HT-29 (cell line): ENCODE measurements around the gene PAPPA. TPM values are rescaled to one million over a fixed set of nuclear protein-coding genes. Genes with fewer than 3 reads are reported as not detected.

Source experiments
- DNase-seq: peaks from one replicate; pipeline ENCODE4 v3.0.0-alpha.2; 2015; ENCODE audit warnings: low spot score
- total RNA-seq: library from RNA; depleted of rRNA; stranded (reverse); fragments of >200 nt; shearing (Covaris generic); gene quantifications from 2 replicates; pipeline ENCODE4 v1.2.3, GENCODE V29; 2014

The PAPPA gene
- total RNA-seq, 1 experiment from 2014 or later: not detected

DNA sequence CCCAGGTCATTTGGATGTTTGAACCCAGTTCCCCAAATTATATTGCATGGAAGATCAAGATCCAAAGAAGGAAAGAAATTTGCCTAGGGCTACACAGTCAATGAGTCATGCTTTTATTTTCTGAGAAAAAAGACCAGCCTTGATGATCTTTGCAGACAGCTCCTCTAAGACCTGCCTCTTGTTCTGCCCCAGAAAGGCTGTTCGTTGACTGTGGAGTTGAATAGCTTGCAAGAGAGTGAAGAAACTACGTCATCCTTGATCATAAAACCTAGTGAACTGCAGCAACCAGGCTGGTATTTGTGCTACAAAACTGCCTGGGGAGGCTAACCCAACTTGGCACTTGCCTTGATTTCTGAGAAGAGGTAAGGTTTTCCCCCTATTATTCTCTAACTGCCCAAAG, 263.9 kb downstream of the PAPPA start:
- no peak for DNase-seq

DNA sequence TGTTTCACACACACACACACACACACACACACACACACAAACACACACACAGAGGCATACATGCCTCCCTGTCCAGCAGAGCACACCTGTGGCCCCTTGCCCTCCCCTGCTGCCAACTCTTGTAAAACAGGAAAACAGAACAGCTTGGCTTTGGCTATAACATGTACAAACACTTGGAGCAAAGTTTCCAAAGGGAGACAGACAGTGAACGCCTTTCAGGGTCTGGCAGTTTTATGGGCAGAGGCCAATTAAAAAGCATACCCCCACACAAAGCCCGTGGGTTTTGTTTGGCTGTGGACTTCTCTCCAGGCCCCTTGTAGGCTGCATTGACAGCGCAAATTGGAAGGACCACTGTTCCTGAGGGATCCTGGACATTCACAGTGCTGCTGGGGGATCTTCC, 265.6 kb downstream of the PAPPA start:
- no peak for DNase-seq

DNA sequence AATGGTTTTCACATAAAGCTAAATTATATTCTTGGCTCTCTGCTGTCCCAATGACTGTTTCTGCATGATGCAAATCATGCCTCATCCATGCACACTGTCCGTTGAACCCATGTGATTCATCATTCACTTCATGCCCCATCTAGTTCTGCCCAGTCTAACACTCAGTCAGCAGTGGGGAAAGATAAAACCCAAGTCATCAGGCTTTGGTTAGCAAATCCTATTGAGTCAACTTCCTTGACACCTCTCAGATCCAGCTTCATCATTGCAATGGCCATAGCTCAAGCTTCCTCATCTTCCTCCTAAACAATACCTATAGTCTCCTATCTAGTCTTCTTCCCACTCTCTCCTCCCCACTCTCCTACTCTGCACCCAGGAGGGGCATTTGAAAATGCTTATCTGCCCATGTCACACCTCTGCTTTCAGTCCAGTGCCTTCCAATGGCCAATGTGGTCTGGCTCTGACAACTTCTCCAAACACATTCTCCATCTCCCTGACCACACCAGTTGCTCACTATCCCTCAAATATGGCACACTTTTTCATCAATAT, 267.5 kb downstream of the PAPPA start:
- no peak for DNase-seq

DNA sequence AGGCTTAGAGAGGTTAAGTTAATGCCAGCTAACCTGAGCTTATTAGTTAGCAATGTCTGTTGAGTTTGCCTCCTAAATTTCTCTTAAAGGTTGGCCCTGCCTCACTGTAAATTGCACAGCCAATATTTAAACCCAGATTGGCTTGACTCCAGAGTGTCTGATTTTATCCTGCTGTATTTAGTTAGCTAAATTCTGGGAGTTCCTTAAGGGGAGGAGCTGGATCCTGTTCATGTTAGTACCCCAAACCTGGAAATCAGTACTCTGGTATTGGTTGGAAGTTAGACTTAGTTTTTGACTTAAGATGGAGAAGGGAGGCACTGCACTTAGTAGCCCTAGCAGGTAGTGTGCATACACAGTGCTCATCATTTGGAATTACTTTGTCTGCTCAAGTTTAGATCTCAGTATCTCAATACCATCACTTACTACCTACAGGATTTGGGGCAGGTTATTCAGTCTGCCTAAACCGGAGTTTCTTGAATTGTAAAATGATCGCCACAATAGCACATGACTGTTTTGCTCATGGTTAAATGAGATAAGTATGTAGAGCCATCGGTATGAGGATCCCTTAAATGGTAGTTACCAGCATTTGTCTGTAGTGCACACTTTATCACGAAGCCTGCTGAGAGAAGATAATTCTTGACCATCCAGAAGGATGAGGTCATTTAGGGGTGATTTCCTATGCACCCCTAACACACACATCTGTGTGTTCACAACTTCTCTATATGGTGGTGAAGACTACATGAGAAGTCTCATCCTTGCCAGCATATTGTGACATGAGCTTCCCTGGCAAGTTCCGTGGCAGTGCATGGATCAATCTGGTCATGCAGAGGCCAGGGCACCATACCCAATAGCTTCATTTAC, 268.8 kb downstream of the PAPPA start:
- DNase-seq: no peak

DNA sequence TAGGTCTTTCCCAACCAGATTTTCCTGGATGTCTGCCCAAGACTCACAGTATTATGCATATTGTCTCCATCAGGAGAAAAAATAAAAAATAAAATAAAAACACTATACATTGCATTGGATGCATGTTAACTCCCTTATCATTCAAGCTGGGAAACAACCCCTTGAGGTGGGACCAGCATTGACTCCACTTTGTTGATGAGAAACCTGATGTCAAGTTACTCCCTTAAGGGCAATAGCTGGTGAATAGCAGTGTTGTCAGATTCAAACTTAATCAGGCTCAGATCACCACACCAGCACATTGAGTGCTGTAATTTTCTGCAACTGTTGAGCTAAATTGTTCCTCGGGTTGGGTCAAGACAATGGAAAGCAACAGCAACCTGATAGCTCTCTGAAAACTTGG, 269.6 kb downstream of the PAPPA start:
- DNase-seq: no peak

DNA sequence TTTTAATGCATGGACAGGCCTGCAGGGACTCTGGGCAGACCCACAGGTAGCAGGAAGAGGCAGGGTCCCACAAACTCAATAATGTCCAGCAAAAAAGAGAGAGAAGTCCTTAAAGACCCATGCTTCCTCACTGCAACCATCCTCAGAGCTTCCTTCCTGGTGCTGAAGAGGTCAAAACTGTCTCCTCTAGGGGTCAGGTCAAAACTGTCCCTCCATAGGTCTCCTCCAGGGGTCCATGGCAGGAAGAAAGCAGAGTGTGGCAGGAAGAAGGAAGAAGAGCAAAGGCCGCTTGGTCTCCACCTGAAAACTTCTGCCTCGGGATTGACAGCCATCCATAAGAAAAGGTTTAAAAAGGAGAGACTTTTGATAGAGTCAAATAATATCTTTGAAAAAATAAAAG, 271.7 kb downstream of the PAPPA start:
- no peak for DNase-seq

DNA sequence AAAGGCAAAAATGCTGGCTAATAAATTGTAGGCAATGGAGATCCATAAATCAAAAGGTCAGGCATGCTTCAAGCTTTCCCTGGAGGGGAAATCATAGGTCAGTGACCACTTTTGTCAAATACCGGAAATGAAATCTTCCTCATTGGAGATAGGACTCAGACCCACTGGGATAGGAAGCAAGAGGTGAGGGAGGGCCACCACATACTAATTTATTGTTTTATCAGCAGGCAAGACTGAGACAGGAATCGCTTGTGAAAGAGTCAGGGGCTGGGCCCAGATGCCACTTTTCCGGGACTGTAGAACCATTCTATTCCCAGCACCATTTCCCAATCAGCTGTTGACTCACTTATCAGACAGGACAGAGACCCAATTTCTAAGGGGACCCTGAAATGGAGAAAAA, 277.3 kb downstream of the PAPPA start:
- DNase-seq: no peak

DNA sequence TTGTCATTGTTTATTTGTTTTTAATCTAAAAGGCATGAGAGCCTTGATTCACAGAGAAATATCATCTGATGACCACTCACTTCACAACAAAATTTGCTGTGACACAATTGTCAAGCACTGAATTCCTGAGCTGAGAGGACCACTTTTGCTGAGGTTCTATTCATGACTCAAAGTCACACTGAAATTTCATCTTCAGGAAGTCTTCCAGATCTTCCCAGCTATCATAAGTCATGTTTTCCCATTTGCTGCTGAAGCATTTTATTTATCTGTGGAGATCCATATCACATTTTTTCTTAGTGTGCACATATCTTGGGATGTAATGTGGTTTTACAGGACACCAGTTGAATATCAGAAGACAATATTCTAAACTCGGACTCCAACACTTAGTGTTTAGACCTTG, 278.5 kb downstream of the PAPPA start:
- DNase-seq: no peak

DNA sequence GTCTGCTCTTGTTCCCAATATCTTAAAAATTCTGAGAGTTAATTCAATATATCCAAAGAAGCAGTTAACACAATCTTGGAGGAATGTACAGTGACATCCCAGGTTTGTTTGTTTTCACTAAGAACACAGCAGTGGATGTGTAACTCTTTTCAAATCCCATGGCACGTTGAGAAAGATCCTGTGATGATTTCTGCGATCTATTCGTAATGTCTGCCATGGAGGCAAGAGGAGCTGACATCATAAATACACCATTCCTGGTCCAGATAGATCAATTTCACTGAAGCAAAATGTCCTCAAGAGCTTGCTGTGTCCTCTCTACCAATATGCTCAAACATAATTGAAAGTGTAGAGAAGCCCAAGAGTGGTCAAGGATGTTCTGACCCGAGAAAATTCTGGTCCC, 280.7 kb downstream of the PAPPA start:
- no peak for DNase-seq

DNA sequence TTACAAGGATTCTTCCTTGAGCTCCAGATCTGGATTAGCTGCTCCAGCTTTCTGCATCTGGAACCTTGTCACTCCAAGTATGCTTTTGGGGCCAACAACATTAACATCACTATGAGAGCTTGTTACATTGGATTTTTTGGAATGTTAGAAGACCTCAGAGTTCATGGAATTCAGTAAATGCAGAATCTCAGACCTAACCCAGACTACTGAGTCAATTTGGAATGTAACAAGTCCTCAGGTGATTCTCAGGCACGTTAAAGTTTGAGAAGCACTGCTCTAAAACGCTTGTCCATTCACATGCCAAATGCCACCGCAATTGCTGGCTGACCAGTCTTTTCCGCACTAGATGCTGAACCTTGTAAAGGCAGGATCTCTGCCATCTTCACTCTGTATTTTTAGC, 282.1 kb downstream of the PAPPA start:
- DNase-seq: no peak

DNA sequence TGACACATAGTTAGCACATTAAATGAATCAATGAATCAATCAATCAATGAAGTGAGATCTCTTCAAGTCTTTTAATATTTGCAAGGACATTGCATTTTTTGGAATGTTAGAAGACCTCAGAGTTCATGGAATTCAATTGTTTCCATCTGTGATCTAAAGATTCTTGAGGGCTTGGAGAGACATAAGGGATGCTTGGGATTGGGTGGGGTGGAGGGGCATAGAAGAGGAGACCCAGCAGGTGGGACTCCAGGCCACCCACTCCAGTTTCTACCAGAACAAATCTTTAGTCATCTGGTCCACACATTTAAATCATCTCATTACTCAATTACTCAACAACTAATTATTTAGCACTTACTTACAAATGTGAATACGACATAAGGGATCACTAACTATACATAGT, 282.5 kb downstream of the PAPPA start:
- no peak for DNase-seq

DNA sequence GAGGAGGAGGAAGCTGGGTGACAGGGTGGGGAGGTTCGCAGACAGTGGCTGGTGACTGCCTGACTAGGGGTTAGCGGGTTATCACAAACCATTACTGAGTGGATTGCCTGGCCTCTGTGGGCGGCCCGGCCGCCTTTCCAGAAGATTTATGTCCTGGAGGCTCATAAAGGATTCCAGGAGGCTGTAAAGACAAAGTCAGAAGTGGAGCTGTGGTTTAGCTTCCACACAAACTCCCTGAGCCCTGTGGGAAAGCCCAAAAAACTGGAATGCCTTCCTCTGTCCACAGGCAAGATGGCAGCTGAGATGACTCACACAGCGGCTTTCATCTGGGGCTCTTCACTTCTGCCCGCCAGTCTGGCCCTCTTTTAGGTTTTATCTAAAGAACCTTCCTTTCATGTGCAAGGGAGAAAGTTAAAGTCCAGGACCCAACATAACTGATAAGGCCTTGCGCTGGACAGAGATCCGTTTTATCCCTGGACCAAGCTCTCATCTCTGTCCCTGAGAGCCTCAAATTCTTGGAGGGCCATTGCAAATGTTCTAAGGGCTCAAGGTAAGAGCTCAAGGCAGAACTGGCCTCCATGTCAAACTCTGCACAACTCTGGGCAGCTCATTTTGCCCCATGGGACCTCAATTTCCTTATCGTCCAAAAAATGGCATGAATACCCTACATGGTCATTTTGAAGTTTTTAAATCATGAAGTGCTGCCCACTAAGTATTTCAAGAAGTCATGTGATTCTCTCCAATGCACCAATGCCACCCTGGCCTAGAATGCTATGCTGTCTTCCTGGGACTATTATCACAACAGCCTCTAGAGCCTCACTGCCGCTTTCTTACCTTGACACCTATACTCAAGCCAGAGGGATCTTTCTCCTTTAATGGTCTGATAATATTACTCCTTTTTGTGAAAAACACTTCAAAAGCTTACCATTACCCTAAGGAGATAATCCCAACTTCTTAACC, 284.1 kb downstream of the PAPPA start:
- no peak for DNase-seq

DNA sequence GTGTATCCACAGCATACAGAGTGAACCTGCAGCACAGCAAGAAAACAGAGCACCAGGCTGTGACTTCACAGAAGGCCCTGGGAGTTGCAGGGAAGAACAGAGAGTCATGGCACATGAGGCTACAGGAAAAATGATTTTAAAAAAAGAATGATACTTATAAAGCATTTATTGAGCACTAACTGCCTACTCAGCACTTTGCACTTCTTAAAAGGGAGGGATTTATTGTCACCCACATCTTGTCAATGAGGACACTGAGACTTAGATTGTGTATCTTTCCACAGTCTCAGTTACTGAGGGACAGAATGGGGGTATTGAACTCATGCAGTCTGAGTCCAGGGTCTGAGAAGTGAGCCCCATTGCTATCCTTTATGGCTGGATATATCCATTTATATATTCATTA, 288.9 kb downstream of the PAPPA start:
- no peak for DNase-seq

DNA sequence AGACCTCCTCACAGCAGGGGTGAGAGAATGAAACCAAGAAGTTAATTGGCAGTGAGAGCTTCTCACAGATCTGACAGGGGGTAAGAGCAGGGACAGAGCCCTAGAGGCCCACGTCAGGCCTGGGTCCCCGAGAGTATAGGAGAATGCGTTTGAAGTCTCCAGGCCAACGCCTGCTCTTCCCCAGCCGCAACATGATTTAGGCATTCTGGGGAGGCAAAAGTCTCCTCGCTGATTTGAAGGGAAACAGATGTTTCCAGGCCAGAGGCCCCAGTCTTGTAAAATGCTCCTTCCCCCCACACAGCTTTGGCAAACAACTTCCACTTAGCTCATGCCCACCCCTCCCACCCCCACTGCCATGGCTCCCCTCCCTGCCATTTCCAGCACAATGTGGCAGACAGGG, 294.3 kb downstream of the PAPPA start:
- DNase-seq: no peak

DNA sequence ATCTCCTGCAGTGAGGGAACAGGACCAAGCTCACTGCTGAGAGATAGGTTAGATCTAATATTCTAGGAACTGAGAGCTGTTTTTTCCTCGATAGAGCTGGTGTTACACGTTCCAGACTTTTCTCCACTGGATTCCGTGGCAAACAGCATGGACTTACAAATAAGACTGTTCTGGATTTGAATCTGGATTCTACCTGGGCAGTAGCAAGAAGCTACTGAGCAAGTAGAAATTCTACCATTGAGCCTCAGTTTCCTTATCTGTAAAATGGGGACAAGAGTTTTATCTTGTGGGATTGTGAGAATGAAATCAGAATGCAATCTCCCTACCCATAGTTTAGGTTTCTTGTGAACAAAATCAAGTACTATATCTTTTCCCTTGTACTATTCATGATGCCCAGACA, 294.8 kb downstream of the PAPPA start:
- no peak for DNase-seq

DNA sequence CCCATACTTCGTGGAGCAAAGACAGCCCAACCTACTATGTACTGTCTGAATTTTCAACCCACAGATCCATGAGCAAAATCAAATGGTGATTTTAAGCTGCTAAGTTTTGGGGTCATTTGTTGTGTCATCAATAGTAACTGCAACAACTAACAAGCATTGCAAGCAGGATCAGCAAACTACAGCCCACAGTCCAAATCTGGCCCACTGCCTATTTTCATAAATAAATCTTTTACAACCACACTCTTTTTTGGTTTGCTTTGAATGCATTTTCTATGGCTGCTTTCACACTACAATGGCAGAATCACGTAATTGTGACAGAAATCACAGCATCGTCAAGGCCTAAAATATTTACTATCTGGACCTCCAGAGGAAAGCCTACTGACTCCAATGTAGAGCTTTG, 296.4 kb downstream of the PAPPA start:
- no peak for DNase-seq

DNA sequence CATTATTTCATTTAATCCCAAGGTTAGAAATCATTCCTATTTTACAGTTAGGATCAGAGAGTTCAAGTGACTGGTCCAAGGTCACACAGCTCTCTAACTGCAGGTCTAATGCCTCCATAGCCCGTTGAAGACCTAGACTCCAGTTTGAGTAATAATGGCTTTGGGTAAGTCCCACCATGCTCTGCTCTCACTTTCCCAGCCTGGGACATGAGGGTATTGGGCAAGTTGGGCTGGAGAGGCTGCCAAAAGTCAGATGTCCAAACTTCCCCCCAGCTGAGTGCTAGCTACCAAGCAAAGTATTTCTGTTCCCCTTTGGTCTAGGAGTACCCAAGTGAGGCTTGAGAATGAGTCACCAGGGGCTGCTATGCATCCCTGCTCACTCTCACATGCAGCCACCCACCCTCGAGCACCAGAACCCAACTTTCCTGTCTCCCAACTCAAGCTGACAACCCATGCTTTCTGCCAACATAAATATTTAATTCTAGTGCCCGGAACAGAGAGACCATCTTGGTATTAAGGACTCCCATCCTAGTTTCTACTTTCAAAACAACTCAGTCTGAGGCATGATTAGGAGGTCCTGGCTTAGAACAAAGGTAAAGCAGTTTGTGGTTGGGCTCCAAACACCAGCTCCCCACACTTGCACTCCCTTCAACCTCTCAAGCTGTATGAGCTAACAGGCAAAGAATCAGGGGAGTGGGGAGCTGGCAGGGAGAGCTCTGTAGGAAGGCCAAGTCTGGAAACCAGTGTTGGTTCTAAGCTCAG, 297.0 kb downstream of the PAPPA start:
- DNase-seq: no peak

DNA sequence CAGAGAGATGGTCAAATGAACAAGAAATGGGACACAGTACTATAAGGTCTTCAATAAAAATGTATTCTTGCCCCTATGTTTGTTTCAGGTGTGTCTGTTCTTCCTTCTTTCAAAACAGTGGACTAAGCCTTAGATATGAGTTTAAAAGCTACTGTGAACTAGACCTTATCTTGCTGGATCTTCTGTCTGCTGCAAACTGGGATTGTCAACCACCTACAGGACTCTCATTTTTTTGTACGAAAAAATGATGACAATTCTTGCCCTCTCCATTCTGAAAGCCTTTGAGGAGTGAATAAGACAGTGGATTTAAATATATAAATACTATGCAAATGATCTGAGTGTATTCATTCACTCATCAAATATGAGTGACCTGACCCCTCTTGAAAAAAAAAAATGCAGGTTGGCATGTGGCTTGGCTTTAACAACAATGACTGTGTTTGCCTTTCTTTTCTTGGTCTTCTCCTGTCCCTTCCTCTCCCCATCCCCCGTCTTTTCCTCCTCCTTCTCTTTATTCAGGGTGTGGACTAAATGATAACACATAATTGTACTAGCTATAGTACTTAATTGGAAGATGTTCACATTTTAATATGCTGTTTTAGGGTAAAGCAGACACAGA, 298.0 kb downstream of the PAPPA start:
- no peak for DNase-seq
